Activated CD4-positive, alpha-beta memory T cell treated with anti-CD3 and anti-CD28 coated beads for 36 hours (primary cell): ENCODE measurements around the gene TMEM131L. TPM values are rescaled to one million over a fixed set of nuclear protein-coding genes. Genes with fewer than 3 reads are reported as not detected.
"Not testable (repeated sequence)": the region's sequence is repeated elsewhere in the genome, so short reads cannot be mapped to it uniquely, and the experiment has no call there.

Source experiments
- CTCF ChIA-PET: fragments of 350-600 bp; sonication (Branson Sonifier 250); formaldehyde crosslinking; loops from one replicate; lab custom pipeline; 2021; ENCODE audit warnings: antibody characterized with exemption, inconsistent platforms; lab: Charles Lee
- POLR2A ChIA-PET: fragments of 350-600 bp; sonication (Branson Sonifier 250); formaldehyde crosslinking; loops from one replicate; lab custom pipeline; 2021; ENCODE audit warnings: antibody characterized with exemption; lab: Charles Lee
- DNase-seq: peaks from one replicate; pipeline ENCODE4 v3.0.0-alpha.2; 2020
- H3K27ac Mint-ChIP-seq: one replicate; pipeline ENCODE4 v1.8.0; 2021; ENCODE audit warnings: mixed read lengths
- H3K27me3 Mint-ChIP-seq: one replicate; pipeline ENCODE4 v1.8.0; 2021; ENCODE audit warnings: mixed read lengths
- H3K36me3 Mint-ChIP-seq: one replicate; pipeline ENCODE4 v1.8.0; 2021; ENCODE audit warnings: mixed read lengths
- H3K4me1 Mint-ChIP-seq: one replicate; pipeline ENCODE4 v1.8.0; 2021; ENCODE audit warnings: low read depth, mixed read lengths
- H3K4me3 Mint-ChIP-seq: one replicate; pipeline ENCODE4 v1.8.0; 2021; ENCODE audit warnings: mild to moderate bottlenecking, mixed read lengths
- H3K9me3 Mint-ChIP-seq: one replicate; pipeline ENCODE4 v1.8.0; 2021; ENCODE audit warnings: mixed read lengths
- intact Hi-C: fragments of 100-400 bp; cut with micrococcal nuclease; formaldehyde crosslinking; loops from one replicate; pipeline ENCODE4 v1.15.1; 2023
- total RNA-seq, 2 experiments: library from RNA; stranded (reverse); gene quantifications; one replicate each; pipeline ENCODE4 v1.2.3, GENCODE V29; 2021

Gene TMEM131L
- total RNA-seq, 2 experiments from 2014 or later, result 32.7 to 33.3 TPM

GRCh38 chr4:153506341-153507309 lies 40.5 kb downstream of the TMEM131L start:
- H3K27ac Mint-ChIP-seq, result no peak overlapping the region
- no peak for DNase-seq
- H3K36me3 Mint-ChIP-seq, result peaks cover 35% of the 10 kb centered on the region
- intact Hi-C loops, result no loop called here
- H3K4me1 Mint-ChIP-seq, result peaks cover 65% of the 10 kb centered on the region
- H3K4me3 Mint-ChIP-seq, result no peak overlapping the region
- POLR2A ChIA-PET, result no interaction called here
- CTCF ChIA-PET, result no interaction called here
- peaks cover 8% of the 10 kb centered on the region for H3K9me3 Mint-ChIP-seq
- H3K27me3 Mint-ChIP-seq, result no peaks in the 10 kb centered on the region

GRCh38 chr4:153507310-153508073 lies 41.3 kb downstream of the TMEM131L start:
- Mint-ChIP-seq H3K4me1 (peaks cover 66% of the 10 kb centered on the region), H3K4me3 (no peak overlapping the region), H3K27me3 (no peaks in the 10 kb centered on the region), H3K27ac (peak overlapping the region; percentile 59), H3K9me3 (peaks cover 8% of the 10 kb centered on the region), H3K36me3 (peaks cover 35% of the 10 kb centered on the region)
- intact Hi-C loops, result no loop called here
- no peak for DNase-seq
- CTCF ChIA-PET, result no interaction called here
- POLR2A ChIA-PET, result no interaction called here

- Mint-ChIP-seq H3K36me3 (peaks cover 35% of the 10 kb centered on the region), H3K4me1 (peaks cover 70% of the 10 kb centered on the region)
- CTCF ChIA-PET, result interaction anchor here (0.7 kb wide), 1 partner anchor 296 kb away, joined by 4 read pairs; no protein-coding TSS in a partner anchor
- H3K27me3 Mint-ChIP-seq, DNase-seq, H3K4me3 Mint-ChIP-seq, intact Hi-C loops, POLR2A ChIA-PET, H3K27ac Mint-ChIP-seq, H3K9me3 Mint-ChIP-seq: not testable (repeated sequence)
Measured at GRCh38 chr4:153509212-153509611, 43.1 kb downstream of the TMEM131L start.

GRCh38 chr4:153509724-153510123 lies 43.6 kb downstream of the TMEM131L start:
- ChIA-PET CTCF (no interaction called here), POLR2A (no interaction called here)
- intact Hi-C loops, result no loop called here
- H3K36me3 Mint-ChIP-seq, result peaks cover 33% of the 10 kb centered on the region
- H3K9me3 Mint-ChIP-seq, result peaks cover 8% of the 10 kb centered on the region
- no peak for DNase-seq
- no peaks in the 10 kb centered on the region for H3K27me3 Mint-ChIP-seq
- H3K4me1 Mint-ChIP-seq, result peaks cover 70% of the 10 kb centered on the region
- H3K27ac Mint-ChIP-seq, result no peak overlapping the region
- H3K4me3 Mint-ChIP-seq, result no peak overlapping the region

- Mint-ChIP-seq H3K36me3 (peaks cover 28% of the 10 kb centered on the region), H3K27me3 (no peaks in the 10 kb centered on the region), H3K27ac (no peak overlapping the region), H3K9me3 (peaks cover 8% of the 10 kb centered on the region), H3K4me3 (no peak overlapping the region), H3K4me1 (peaks cover 69% of the 10 kb centered on the region)
- intact Hi-C loops, result no loop called here
- POLR2A ChIA-PET, result interaction anchor here (0.7 kb wide), 1 partner anchor 17 kb away, joined by 3 read pairs; no protein-coding TSS in a partner anchor
- DNase-seq, result no peak
- CTCF ChIA-PET, result no interaction called here
Measured at GRCh38 chr4:153510252-153511001, 44.3 kb downstream of the TMEM131L start.

GRCh38 chr4:153511104-153511503 lies 44.9 kb downstream of the TMEM131L start:
- H3K4me3 Mint-ChIP-seq, result no peak overlapping the region
- ChIA-PET CTCF (no interaction called here), POLR2A (no interaction called here)
- peaks cover 8% of the 10 kb centered on the region for H3K9me3 Mint-ChIP-seq
- H3K27me3 Mint-ChIP-seq, result no peaks in the 10 kb centered on the region
- peaks cover 23% of the 10 kb centered on the region for H3K36me3 Mint-ChIP-seq
- peaks cover 67% of the 10 kb centered on the region for H3K4me1 Mint-ChIP-seq
- H3K27ac Mint-ChIP-seq, result no peak overlapping the region
- intact Hi-C loops, result no loop called here
- DNase-seq, result no peak

- Mint-ChIP-seq H3K27me3 (no peaks in the 10 kb centered on the region), H3K27ac (no peak overlapping the region), H3K36me3 (peaks cover 21% of the 10 kb centered on the region), H3K4me3 (no peak overlapping the region), H3K9me3 (peaks cover 8% of the 10 kb centered on the region), H3K4me1 (peaks cover 61% of the 10 kb centered on the region)
- POLR2A ChIA-PET, result interaction anchor here (2.6 kb wide), 1 partner anchor 11 kb away, joined by 11 read pairs; no protein-coding TSS in a partner anchor
- intact Hi-C loops, result no loop called here
- CTCF ChIA-PET, result no interaction called here
- DNase-seq, result no peak
Measured at GRCh38 chr4:153512162-153512852, 46.1 kb downstream of the TMEM131L start.

- ChIA-PET POLR2A (interaction anchor here (1.1 to 2.6 kb wide), 2 partner anchors 10 to 15 kb away, joined by 3 to 11 read pairs; no protein-coding TSS in a partner anchor), CTCF (no interaction called here)
- H3K4me3 Mint-ChIP-seq, result no peak overlapping the region
- H3K4me1 Mint-ChIP-seq, result peaks cover 61% of the 10 kb centered on the region
- peak overlapping the region; percentile 47 for H3K27ac Mint-ChIP-seq
- peaks cover 8% of the 10 kb centered on the region for H3K9me3 Mint-ChIP-seq
- intact Hi-C loops, result no loop called here
- H3K36me3 Mint-ChIP-seq, result peaks cover 15% of the 10 kb centered on the region
- no peaks in the 10 kb centered on the region for H3K27me3 Mint-ChIP-seq
- DNase-seq, result no peak
Measured at GRCh38 chr4:153512952-153513500, 46.9 kb downstream of the TMEM131L start.

- intact Hi-C loops, result no loop called here
- no peak for DNase-seq
- Mint-ChIP-seq H3K36me3 (peaks cover 15% of the 10 kb centered on the region), H3K9me3 (peaks cover 8% of the 10 kb centered on the region), H3K4me1 (peaks cover 63% of the 10 kb centered on the region), H3K27ac (peak overlapping the region; percentile 65), H3K4me3 (no peak overlapping the region), H3K27me3 (no peaks in the 10 kb centered on the region)
- ChIA-PET POLR2A (interaction anchor here (0.6 to 2.6 kb wide), 4 partner anchors 9 to 25 kb away, joined by 3 to 11 read pairs (median 3); no protein-coding TSS in a partner anchor), CTCF (no interaction called here)
Measured at GRCh38 chr4:153513596-153513995, 47.4 kb downstream of the TMEM131L start.

GRCh38 chr4:153514001-153514526 lies 47.9 kb downstream of the TMEM131L start:
- H3K4me3 Mint-ChIP-seq, result no peak overlapping the region
- DNase-seq, result no peak
- ChIA-PET POLR2A (interaction anchor here (0.6 to 2.6 kb wide), 5 partner anchors 9 to 26 kb away, joined by 3 to 11 read pairs (median 3); no protein-coding TSS in a partner anchor), CTCF (no interaction called here)
- intact Hi-C loops, result no loop called here
- H3K4me1 Mint-ChIP-seq, result peaks cover 68% of the 10 kb centered on the region
- H3K36me3 Mint-ChIP-seq, result peaks cover 15% of the 10 kb centered on the region
- H3K27ac Mint-ChIP-seq, result peak overlapping the region; percentile 5
- H3K27me3 Mint-ChIP-seq, result no peaks in the 10 kb centered on the region
- H3K9me3 Mint-ChIP-seq, result peaks cover 8% of the 10 kb centered on the region
